RKO (cell line): ENCODE data around the gene CACNA2D2.

ENCODE experiments used
- DNase-seq: peaks from one replicate; pipeline ENCODE4 v3.0.0-alpha.2; 2016; ENCODE audit warnings: low spot score

The CACNA2D2 gene

GRCh38 chr3:50427217-50427616 lies 76.2 kb downstream of the CACNA2D2 start:
- DNase-seq = no peak

GRCh38 chr3:50425911-50426310 lies 77.5 kb downstream of the CACNA2D2 start:
- DNase-seq = no peak

- no peak for DNase-seq
Measured at GRCh38 chr3:50423543-50423942, 79.9 kb downstream of the CACNA2D2 start.

- no peak for DNase-seq
Measured at GRCh38 chr3:50422153-50422552, 81.3 kb downstream of the CACNA2D2 start.

- no peak for DNase-seq
Measured at GRCh38 chr3:50419595-50420370, 83.7 kb downstream of the CACNA2D2 start.

- no peak for DNase-seq
Measured at GRCh38 chr3:50418850-50419249, 84.6 kb downstream of the CACNA2D2 start.

GRCh38 chr3:50417637-50418033 lies 85.8 kb downstream of the CACNA2D2 start:
- DNase-seq = no peak

- DNase-seq = no peak
Measured at GRCh38 chr3:50416736-50417636, 86.4 kb downstream of the CACNA2D2 start.

GRCh38 chr3:50415816-50416215 lies 87.6 kb downstream of the CACNA2D2 start:
- DNase-seq = no peak

- DNase-seq = no peak
Measured at GRCh38 chr3:50415061-50415460, 88.4 kb downstream of the CACNA2D2 start.

- no peak for DNase-seq
Measured at GRCh38 chr3:50414616-50415015, 88.8 kb downstream of the CACNA2D2 start.

- DNase-seq = no peak
Measured at GRCh38 chr3:50412231-50412754, 91.1 kb downstream of the CACNA2D2 start.

- no peak for DNase-seq
Measured at GRCh38 chr3:50411229-50411628, 92.2 kb downstream of the CACNA2D2 start.

- DNase-seq = no peak
Measured at GRCh38 chr3:50410608-50411139, 92.8 kb downstream of the CACNA2D2 start.

GRCh38 chr3:50410185-50410584 lies 93.2 kb downstream of the CACNA2D2 start:
- no peak for DNase-seq

GRCh38 chr3:50408443-50408944 lies 94.9 kb downstream of the CACNA2D2 start:
- DNase-seq = no peak

GRCh38 chr3:50406487-50406886 lies 96.9 kb downstream of the CACNA2D2 start:
- no peak for DNase-seq

GRCh38 chr3:50405249-50405648 lies 98.2 kb downstream of the CACNA2D2 start:
- peak; percentile 15 for DNase-seq

GRCh38 chr3:50401978-50402595 lies 101.3 kb downstream of the CACNA2D2 start:
- no peak for DNase-seq

GRCh38 chr3:50396502-50396901 lies 106.9 kb downstream of the CACNA2D2 start:
- no peak for DNase-seq

- no peak for DNase-seq
Measured at GRCh38 chr3:50395070-50395860, 108.2 kb downstream of the CACNA2D2 start.
